Lung (tissue), 12 donors: Measurements from ENCODE around the gene LIN7B. TPM values are rescaled to one million over a fixed set of nuclear protein-coding genes. Genes with fewer than 3 reads are reported as not detected.

ENCODE experiments used
- ATAC-seq: fragments of 200-7000 bp; cut with Tn5 transposase; one replicate; pipeline ENCODE4 v1.9.1; 2020; ENCODE audit warnings: moderate number of reproducible peaks; ENCODE audit not compliant: insufficient read depth, low FRiP score
- DNase-seq, 3 donors: peaks; one replicate each; pipeline ENCODE4 v3.0.0-alpha.2; 2013 to 2017
- H3K27ac ChIP-seq, 2 donors: one replicate each; pipeline ENCODE4 v1.5.1; 2013; ENCODE audit warnings: mild to moderate bottlenecking in 2 of 2, moderate library complexity in 2 of 2, control low read depth in 1 of 2, inconsistent platforms in 1 of 2, low read depth in 1 of 2, low read length in 1 of 2
- H3K27me3 ChIP-seq, 3 donors: one replicate each; pipeline ENCODE4 v1.5.1; 2013; ENCODE audit warnings: low read length in 2 of 3; ENCODE audit not compliant: control insufficient read depth in 3 of 3, insufficient read depth in 3 of 3
- H3K36me3 ChIP-seq, 4 donors: one replicate each; pipeline ENCODE4 v1.5.1; 2013; ENCODE audit warnings: low read length in 4 of 4, mild to moderate bottlenecking in 1 of 4, moderate library complexity in 1 of 4; ENCODE audit not compliant: control insufficient read depth in 4 of 4, insufficient read depth in 4 of 4
- H3K4me1 ChIP-seq, 5 donors: one replicate each; pipeline ENCODE4 v1.5.1; 2013; ENCODE audit warnings: low read length in 5 of 5, mild to moderate bottlenecking in 2 of 5, moderate library complexity in 1 of 5; ENCODE audit not compliant: control insufficient read depth in 5 of 5, insufficient read depth in 5 of 5
- H3K4me3 ChIP-seq: one replicate; pipeline ENCODE4 v1.5.1; 2013; ENCODE audit warnings: mild to moderate bottlenecking, control low read depth, moderate library complexity
- H3K9ac ChIP-seq, 2 donors: one replicate each; pipeline ENCODE4 v1.5.1; 2013; ENCODE audit warnings: low read length in 2 of 2, control low read depth in 1 of 2; ENCODE audit not compliant: insufficient read depth in 1 of 2
- H3K9me3 ChIP-seq, 4 donors: one replicate each; pipeline ENCODE4 v1.5.1; 2013; ENCODE audit warnings: low read length in 3 of 4, mild to moderate bottlenecking in 1 of 4, moderate library complexity in 1 of 4; ENCODE audit not compliant: control insufficient read depth in 4 of 4, insufficient read depth in 3 of 4
- WGBS, 2 donors: extraction: QIAGEN DNeasy Blood & Tissue Kit; methylation state at CpG; one replicate each; pipeline ENCODE4 v1.1.7; 2013; 5-methylcytosine and 5-hydroxymethylcytosine counted together
- polyA plus RNA-seq, 2 donors: library from polyadenylated mRNA; stranded (reverse); fragments of 200-250 nt; gene quantifications; one replicate each; pipeline ENCODE4 v1.2.1, GENCODE V29; 2013
- total RNA-seq, 2 donors: library from RNA; depleted of rRNA in 1 of 2; stranded (reverse); fragments of >200 nt in 1 of 2; gene quantifications; one replicate each; pipeline ENCODE4 v1.2.1, GENCODE V29; 2014 to 2021
- TF ChIP-seq, protein P1 (sequence below): IDR thresholded peaks from 2 replicates; pipeline ENCODE4 v1.5.1; 2012; ENCODE audit warnings: mild to moderate bottlenecking; ENCODE audit errors: control extremely low read depth, extremely low read depth
- donor health status: control.
- donor health status: control.
- donor health status: Bipolar disorder and iron deficiency.
- donor health status: healthy.
- donor health status: DM: yes; HTN: yes; CAD: no.

LIN7B gene
- total and polyA plus RNA-seq, 4 donors: 6.4 to 12.4 (median 7.2) TPM

DNA sequence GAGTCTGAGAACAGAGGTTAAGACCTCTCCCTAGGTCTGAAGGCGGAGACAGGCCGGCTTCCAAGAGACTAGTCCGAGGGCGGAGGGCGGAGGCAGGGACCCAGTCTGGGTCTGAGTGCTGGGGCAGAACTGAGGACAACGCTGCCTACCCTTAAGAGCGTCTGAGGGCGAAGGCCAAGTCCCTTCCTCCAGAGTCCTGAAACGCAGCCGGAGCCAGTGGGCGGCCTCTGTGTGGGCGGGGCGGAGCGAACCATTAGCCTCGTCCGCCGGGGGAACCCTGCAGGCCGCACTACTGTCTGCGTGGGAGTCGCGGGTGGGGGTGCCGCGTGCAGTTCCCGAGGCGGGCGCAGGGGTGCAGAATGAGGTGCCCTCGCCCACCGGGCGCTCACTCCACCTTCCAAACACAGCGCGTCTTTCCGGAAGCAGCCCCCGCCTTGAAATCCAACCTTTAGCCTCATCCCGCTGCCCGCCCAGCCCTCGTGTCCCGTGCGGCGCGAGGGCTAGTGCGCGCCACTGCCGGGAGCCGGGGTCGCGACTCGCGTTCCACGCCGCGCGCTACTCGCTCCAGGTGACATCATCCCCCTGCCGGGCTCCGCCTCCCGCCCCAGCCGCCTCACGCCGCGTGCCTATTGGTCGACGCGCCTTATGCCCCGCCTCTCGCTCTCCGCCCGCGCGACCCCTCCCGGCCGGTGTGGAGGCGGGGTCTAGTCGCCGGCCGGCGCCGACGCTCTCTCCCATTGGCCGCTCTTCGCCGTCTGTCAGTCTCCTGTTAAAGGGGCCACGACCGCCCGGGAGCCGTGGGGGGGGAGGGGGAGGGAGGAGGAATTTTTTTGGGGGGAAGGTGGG is 4.6 kb downstream of the LIN7B start, which contains the start of gene C19orf73:
Gene C19orf73, minus strand, starts transcription at position 579 of the 846 bp plus-strand sequence. Its CDS starts 121 bp downstream, at position 458.
- Histone ChIP-seq H3K27ac (peak within 1 kb of the TSS; percentile 94 to 98), H3K9me3 (no peaks in the 10 kb centered on the region), H3K36me3 (no peaks in the 10 kb centered on the region), H3K4me1 (peaks cover 0 to 19% (median 5%) of the 10 kb centered on the region in 5 donors), H3K27me3 (peaks cover 0 to 12% (median 0%) of the 10 kb centered on the region in 3 donors), H3K4me3 (peak within 1 kb of the TSS; percentile 44), H3K9ac (peak within 1 kb of the TSS in 1 of 2 donors; percentile 77)
- ATAC-seq (peak; percentile 95), DNase-seq (peak; percentile 94 to 96 (median 95))
- WGBS, 2 donors: 1% methylated on average over 83 to 85 of the region's 85 CpGs
- TF ChIP-seq, protein P1, sequence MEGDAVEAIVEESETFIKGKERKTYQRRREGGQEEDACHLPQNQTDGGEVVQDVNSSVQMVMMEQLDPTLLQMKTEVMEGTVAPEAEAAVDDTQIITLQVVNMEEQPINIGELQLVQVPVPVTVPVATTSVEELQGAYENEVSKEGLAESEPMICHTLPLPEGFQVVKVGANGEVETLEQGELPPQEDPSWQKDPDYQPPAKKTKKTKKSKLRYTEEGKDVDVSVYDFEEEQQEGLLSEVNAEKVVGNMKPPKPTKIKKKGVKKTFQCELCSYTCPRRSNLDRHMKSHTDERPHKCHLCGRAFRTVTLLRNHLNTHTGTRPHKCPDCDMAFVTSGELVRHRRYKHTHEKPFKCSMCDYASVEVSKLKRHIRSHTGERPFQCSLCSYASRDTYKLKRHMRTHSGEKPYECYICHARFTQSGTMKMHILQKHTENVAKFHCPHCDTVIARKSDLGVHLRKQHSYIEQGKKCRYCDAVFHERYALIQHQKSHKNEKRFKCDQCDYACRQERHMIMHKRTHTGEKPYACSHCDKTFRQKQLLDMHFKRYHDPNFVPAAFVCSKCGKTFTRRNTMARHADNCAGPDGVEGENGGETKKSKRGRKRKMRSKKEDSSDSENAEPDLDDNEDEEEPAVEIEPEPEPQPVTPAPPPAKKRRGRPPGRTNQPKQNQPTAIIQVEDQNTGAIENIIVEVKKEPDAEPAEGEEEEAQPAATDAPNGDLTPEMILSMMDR: no peak

- peaks cover 0 to 12% (median 0%) of the 10 kb centered on the region in 3 donors for H3K27me3 ChIP-seq
Observed at GRCh38 chr19:49119411-49120324, 5.5 kb downstream of the LIN7B start, which contains the start of gene PPFIA3. TSS of gene PPFIA3 (plus strand) at chr19:49119544. CDS start at chr19:49127874, 8,330 bp downstream.

DNA sequence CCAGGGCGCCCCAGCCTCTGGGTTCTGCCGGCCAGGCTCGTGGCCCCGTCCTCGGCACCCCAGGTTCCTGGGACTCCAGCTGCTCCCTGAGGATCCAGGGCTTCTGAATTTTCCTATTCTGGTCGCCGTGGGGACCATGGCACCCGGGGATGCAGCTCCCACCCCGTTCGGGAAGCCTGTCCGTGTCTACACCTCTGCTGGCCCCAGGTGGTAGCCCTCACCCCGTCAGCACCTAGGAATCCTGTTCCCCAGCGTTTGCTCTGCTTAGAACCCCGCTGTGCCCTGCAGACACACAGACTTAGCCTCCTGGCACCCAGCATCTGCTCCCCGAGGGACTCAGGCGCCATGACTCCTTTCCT is 6.1 kb downstream of the LIN7B start:
- Histone ChIP-seq H3K9me3 (no peaks in the 10 kb centered on the region), H3K27ac (no peak overlapping the region), H3K4me3 (no peak overlapping the region), H3K36me3 (no peaks in the 10 kb centered on the region), H3K9ac (no peak overlapping the region), H3K4me1 (peaks cover 0 to 13% (median 2%) of the 10 kb centered on the region in 5 donors), H3K27me3 (peaks cover 0 to 12% (median 0%) of the 10 kb centered on the region in 3 donors)
- no peak for DNase-seq
- no peak for ATAC-seq
- TF ChIP-seq, protein P1: no peak
- 17 to 18% methylated on average over 16 of the region's 16 CpGs for WGBS, 2 donors

More at GRCh38 chr19:49119411-49120324, 5.5 kb downstream of the LIN7B start, which contains the start of gene PPFIA3:
- Histone ChIP-seq H3K9ac (peak within 1 kb of the TSS in 1 of 2 donors; percentile 77), H3K36me3 (no peaks in the 10 kb centered on the region), H3K4me3 (peak within 1 kb of the TSS; percentile 44), H3K9me3 (no peaks in the 10 kb centered on the region), H3K4me1 (peaks cover 0 to 16% (median 2%) of the 10 kb centered on the region in 5 donors), H3K27ac (peak within 1 kb of the TSS; percentile 94 to 98)
- TF ChIP-seq, protein P1: no peak
- 1 to 2% methylated on average over 63 to 90 of the region's 90 CpGs for WGBS, 2 donors
- DNase-seq: peak; percentile 56 to 77 (median 75)
- ATAC-seq: peak; percentile 19
